T-helper 17 cell (primary cell): ENCODE measurements around the gene SYS1. TPM values are rescaled to one million over a fixed set of nuclear protein-coding genes. Genes with fewer than 3 reads are reported as not detected.
"Not testable (repeated sequence)": the region's sequence is repeated elsewhere in the genome, so short reads cannot be mapped to it uniquely, and the experiment has no call there.

Experiments
- ATAC-seq: fragments of 150-1000 bp; cut with Tn5 transposase; 2 replicates; pipeline ENCODE4 v1.10.0; 2021; ENCODE audit warnings: mild to moderate bottlenecking, moderate library complexity
- DNase-seq, 3 donors: peaks; one replicate each; pipeline versions ENCODE4 v3.0.0 to v3.0.0-alpha.2; 2020 to 2021
- H3K9me3 ChIP-seq: one replicate; pipeline ENCODE4 v1.7.0; 2013; ENCODE audit warnings: low read length, mild to moderate bottlenecking; ENCODE audit not compliant: control insufficient read depth, poor library complexity, severe bottlenecking
- H3K27ac Mint-ChIP-seq: one replicate; pipeline ENCODE4 v1.8.0; 2022; ENCODE audit warnings: mild to moderate bottlenecking, moderate library complexity, mixed read lengths
- H3K27me3 Mint-ChIP-seq: one replicate; pipeline ENCODE4 v1.8.0; 2022; ENCODE audit warnings: mixed read lengths
- H3K36me3 Mint-ChIP-seq: one replicate; pipeline ENCODE4 v1.8.0; 2022; ENCODE audit warnings: low read depth, mixed read lengths
- H3K4me1 Mint-ChIP-seq: one replicate; pipeline ENCODE4 v1.8.0; 2022; ENCODE audit warnings: mild to moderate bottlenecking, mixed read lengths
- H3K4me3 Mint-ChIP-seq: one replicate; pipeline ENCODE4 v1.8.0; 2022; ENCODE audit warnings: mild to moderate bottlenecking, moderate library complexity, mixed read lengths
- total RNA-seq, 4 donors: library from RNA in 2 of 4; stranded (reverse) in 2 of 4; gene quantifications; one replicate each; pipeline ENCODE4 v1.2.3 and lab custom pipeline; 2022 to 2026

SYS1 gene
- total RNA-seq, 2 donors from 2014 or later: 93.3 to 99.5 TPM

DNA sequence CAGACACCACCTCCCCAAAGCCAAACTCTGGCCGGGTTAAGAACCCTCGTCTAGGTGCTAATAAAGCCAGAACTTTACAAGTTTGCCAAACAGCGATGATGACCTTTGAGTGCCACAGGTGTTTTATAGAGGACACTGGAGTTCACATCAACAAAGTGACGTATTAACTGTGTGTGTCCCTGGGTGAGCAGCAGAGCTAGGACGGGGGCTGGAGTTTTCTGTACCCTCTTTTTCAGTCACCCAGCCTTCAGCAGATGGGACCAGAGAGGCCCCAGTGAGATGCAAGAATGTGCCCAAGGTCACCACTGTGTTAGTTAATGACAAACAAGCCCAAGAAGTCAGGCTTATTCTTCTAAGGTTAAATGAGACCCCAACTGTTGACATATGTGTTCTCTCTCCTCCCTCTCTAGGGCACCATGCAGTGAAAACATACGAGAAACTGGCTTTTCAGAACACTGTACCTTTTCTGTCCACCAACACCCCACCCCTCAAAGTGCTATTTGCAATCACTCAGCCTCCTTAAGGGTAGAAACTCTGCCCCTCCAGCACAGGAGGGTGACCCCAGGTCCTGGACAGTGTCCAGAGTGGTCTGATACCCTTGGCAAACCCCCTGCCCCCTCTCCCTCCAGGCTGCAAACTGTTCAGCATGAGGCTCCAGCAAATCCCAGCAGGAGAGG, 20.0 kb upstream of the SYS1 start:
- peaks cover 14% of the 10 kb centered on the region for H3K4me1 Mint-ChIP-seq

DNA sequence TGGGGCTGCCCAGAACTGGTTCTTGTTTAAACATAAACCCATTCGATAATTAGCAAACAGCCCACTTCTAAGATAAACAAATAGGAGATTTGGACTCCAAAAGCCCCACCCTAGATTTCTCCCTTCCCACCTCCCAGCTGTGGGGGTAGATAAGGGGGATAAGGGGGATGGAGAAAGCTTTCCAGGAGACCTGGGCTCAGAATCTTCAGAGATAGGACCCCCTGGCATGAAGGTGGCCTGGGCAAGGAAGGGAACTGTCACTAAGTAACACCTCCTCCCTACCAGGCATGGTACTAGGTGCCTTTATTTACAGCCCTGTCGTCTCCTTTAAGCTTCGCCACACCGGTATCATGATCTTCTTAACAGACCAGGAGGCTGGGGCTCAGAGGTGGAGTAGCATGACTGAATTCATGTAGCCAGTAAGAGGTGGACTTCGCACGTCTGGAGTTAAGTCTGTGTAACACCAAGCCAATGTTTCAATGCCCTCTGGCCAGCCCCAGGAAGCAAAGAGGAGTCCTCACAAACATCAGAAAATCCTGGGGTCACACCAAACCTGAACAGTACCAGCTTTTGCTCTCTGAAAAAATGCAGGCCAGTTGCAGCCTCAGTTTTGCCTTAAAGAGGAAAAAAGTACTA, 19.3 kb upstream of the SYS1 start:
- peaks cover 14% of the 10 kb centered on the region for H3K4me1 Mint-ChIP-seq
- H3K36me3 Mint-ChIP-seq: no peaks in the 10 kb centered on the region
- no peak overlapping the region for H3K27ac Mint-ChIP-seq
- no peak overlapping the region for H3K4me3 Mint-ChIP-seq
- ATAC-seq (no peak), DNase-seq (no peak)
- H3K27me3 Mint-ChIP-seq: no peaks in the 10 kb centered on the region
- no peaks in the 10 kb centered on the region for H3K9me3 ChIP-seq

More for the DNA sequence above, 20.0 kb upstream of the SYS1 start:
- Mint-ChIP-seq H3K27me3 (no peaks in the 10 kb centered on the region), H3K27ac (no peak overlapping the region), H3K4me3 (no peak overlapping the region), H3K36me3 (no peaks in the 10 kb centered on the region)
- no peak for ATAC-seq
- H3K9me3 ChIP-seq: no peaks in the 10 kb centered on the region
- no peak for DNase-seq

DNA sequence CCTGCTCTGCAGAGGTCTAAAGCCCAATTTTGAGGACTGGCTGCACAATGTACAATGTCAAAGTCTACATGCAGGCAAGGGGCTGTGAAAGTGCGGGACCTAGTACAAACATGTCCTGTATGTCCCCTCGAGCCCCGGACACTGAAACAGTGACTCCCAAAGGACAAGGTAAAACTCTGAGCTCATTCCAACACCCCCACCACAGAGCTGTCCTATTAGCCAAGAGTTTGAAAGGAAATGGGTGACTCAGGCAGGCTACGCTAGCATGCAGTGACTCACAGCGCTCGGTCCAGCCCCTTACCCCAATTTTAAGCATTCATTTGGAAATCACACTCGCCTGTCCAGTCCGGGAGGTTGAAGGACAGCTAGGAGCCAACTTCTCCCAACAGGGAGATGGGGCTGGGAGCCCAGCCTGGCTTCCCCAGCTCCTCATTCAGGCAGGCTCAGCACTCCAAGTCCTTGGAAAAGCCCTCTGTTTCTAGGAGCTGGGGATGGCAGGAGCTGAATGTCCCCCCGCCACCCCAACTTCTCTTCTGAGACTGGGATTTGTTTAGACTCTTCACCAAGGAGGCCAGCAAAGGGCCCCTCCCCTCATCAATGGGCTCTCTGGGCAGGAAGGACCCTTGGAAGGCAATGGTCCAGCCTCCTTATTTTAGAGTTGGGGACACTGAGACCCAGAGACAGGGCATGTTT, 18.6 kb upstream of the SYS1 start:
- H3K4me3 Mint-ChIP-seq: no peak overlapping the region
- no peaks in the 10 kb centered on the region for H3K27me3 Mint-ChIP-seq

DNA sequence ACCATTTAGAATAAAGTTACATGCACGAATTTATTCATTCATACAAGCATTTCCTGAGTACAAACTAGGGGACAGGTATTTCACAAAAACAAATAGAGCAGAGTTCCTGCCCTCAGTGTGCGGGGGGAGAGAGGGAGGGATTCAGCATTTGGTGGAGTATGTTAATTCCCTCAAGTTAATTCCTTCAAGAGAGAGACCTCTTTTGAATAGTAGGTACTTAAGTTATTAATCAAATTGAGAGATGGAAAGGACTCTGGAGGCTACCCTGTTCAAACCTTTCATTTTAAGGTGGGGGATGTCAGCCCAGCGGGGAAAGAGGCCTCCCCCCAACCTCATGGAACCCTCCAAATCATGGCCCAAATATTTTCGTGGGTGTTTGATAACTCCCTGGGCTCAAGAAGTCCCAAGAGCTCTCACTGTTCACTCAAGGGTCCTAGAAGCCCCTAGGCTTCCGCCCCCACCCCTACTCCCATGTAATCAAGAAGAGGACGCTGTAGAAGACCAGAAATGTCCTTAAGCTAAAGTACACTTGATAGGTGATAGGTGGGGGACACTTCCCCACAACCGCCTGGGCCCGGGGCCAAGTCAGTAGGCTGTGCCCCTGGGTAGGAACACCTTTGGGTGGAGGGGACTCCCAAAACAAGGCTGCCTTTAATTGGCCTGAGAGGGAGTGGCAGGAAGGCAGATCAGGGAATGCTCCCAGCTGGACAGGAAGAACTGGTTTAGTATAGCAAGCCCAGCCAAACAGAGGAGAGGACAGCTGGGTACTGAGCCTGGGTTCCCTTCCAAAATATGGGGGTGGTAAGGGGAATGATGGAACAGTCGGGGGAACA, 17.6 kb upstream of the SYS1 start:
- no peaks in the 10 kb centered on the region for H3K27me3 Mint-ChIP-seq
- peaks cover 14% of the 10 kb centered on the region for H3K4me1 Mint-ChIP-seq
- DNase-seq (no peak), ATAC-seq (no peak)
- no peaks in the 10 kb centered on the region for H3K36me3 Mint-ChIP-seq
- no peak overlapping the region for H3K27ac Mint-ChIP-seq
- H3K4me3 Mint-ChIP-seq: no peak overlapping the region
- no peaks in the 10 kb centered on the region for H3K9me3 ChIP-seq

More for the DNA sequence above, 18.6 kb upstream of the SYS1 start:
- Mint-ChIP-seq H3K27ac (no peak overlapping the region), H3K36me3 (no peaks in the 10 kb centered on the region), H3K4me1 (peaks cover 14% of the 10 kb centered on the region)
- ATAC-seq: no peak
- H3K9me3 ChIP-seq: no peaks in the 10 kb centered on the region
- DNase-seq: no peak

DNA sequence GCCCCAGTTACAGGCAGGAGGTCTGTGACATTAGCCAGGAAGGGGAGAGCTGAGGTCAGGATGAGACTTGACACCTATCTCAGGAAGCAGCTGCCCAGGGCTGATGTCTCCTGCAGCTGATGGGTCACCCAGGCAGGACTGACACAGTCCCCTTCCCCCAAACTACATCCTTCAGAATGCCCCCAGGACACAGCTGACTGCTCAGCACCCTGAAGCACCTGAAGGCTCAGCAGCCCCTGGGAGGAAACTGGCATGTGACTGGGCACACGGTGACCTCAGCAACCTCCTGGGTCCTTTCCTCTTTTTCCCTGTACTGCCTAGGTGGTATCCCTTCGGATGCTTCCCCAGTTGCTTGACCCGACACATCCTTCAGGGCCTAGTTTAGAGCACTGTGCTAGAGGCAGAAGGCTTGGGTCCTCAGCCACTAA, 16.7 kb upstream of the SYS1 start:
- H3K4me3 Mint-ChIP-seq: no peak overlapping the region
- peaks cover 14% of the 10 kb centered on the region for H3K4me1 Mint-ChIP-seq
- no peak for DNase-seq

DNA sequence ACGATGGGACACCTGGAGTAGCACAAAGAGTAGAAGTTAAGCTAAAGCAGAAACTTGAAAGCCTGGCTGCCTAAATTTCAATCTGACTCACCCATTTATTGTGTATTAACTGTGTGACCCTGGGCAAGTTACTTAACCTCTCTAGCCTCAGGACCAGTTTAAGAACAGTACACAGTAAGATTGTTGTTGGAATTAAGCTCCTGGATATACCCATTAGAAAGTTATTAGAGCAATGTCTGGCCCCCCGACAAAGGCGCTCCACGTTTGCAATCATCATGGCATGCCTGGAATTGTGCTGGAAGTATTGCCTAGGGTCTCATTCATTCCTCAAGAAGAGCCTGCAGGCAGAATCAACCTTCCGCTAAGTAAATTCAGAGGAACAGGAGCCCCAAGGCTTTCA, 16.1 kb upstream of the SYS1 start:
- H3K27ac Mint-ChIP-seq: peak overlapping the region; percentile 84
- ATAC-seq (no peak), DNase-seq (no peak)
- H3K27me3 Mint-ChIP-seq: no peaks in the 10 kb centered on the region
- H3K9me3 ChIP-seq: no peaks in the 10 kb centered on the region
- H3K4me3 Mint-ChIP-seq: peak overlapping the region; percentile 88
- H3K36me3 Mint-ChIP-seq: no peaks in the 10 kb centered on the region
- peaks cover 14% of the 10 kb centered on the region for H3K4me1 Mint-ChIP-seq

More for the DNA sequence above, 16.7 kb upstream of the SYS1 start:
- ATAC-seq: no peak
- Mint-ChIP-seq H3K27ac (no peak overlapping the region), H3K36me3 (no peaks in the 10 kb centered on the region), H3K27me3 (no peaks in the 10 kb centered on the region)
- H3K9me3 ChIP-seq: no peaks in the 10 kb centered on the region

DNA sequence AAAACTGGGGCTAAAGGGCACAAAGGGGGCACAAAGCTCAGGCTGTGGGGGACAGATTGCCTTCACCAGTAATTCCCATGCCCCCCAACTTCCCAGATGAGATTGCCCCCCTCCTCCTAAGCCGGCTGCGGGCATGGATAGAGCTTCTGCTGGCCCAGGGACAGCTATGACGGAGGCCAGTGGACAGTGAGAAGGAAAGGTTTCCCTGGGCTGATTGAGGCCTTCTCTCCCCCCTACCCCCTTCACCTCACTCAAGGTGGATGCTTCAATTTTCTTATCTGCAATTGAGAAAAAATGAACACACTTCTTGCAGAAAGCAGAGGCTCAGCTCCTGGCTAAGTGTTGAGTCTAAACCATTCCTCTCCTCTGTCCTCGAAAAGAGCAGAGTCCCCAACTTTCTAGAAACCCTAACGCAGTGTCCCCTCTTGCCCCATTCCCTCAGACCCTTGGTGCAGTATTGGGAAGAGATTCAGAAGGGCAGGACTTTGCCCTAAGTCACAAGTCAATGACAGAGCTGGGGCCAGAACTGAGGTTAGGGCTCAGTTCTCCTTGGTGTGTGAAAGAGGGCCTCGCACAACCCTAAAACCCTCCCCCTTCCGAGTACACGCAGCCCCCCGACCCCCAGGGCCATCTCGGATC, 15.5 kb upstream of the SYS1 start:
- H3K9me3 ChIP-seq: no peaks in the 10 kb centered on the region
- peak overlapping the region; percentile 84 for H3K27ac Mint-ChIP-seq
- H3K36me3 Mint-ChIP-seq: no peaks in the 10 kb centered on the region
- H3K4me1 Mint-ChIP-seq: peaks cover 14% of the 10 kb centered on the region
- H3K27me3 Mint-ChIP-seq: no peaks in the 10 kb centered on the region
- ATAC-seq (no peak), DNase-seq (no peak)
- H3K4me3 Mint-ChIP-seq: peak overlapping the region; percentile 88

DNA sequence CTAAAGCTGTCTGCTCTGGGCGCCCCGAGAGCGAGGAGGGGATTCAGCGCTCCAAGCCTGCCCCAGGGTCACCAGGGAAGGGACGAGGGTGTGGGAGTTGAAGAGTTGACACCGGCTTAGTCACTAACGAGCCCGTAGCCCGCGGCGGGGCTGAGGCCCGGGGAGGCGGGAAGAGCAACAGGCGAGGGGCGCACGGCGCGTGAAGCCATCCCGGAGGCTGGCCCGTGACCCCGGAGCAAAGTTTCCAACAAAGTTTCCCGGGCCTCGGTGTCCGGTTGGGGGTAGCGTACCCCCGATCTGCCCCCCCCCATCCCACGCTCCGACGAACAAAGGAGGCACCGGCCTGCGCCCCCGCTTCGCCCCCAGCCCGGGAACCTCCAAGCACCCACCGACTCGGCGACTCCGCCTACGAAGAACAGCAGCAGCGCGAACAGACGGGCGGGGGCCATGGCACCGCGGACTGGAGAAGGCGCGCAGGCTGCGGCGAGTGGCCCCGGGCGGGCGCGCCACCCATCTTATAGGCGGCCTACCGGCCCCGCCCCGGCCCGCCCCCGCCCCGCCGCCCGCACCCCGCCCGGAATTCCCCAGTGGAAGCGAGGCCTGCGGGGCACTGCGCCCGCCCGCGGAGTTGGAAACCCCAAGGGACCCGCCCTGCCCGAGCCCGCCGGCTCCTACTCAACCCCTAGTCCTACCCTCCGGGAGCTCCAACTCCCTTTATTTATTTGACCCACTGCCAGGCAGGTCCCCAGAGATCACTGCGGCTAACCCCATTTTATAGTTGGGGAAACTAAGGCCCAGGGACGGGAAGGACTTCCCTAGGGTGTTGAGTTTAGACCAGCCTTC, 14.8 kb upstream of the SYS1 start, which contains the start of gene SDC4:
SDC4 (minus strand) TSS at position 489 of the 843 bp plus-strand sequence; CDS start at position 449, 40 bp downstream.
- no peaks in the 10 kb centered on the region for H3K27me3 Mint-ChIP-seq
- peak; percentile 52 to 69 (median 68) for DNase-seq
- no peaks in the 10 kb centered on the region for H3K36me3 Mint-ChIP-seq
- H3K27ac Mint-ChIP-seq: peak within 1 kb of the TSS; percentile 84
- ATAC-seq: peak; percentile 93
- H3K4me1 Mint-ChIP-seq: peaks cover 14% of the 10 kb centered on the region
- H3K4me3 Mint-ChIP-seq: peak within 1 kb of the TSS; percentile 88
- no peaks in the 10 kb centered on the region for H3K9me3 ChIP-seq

DNA sequence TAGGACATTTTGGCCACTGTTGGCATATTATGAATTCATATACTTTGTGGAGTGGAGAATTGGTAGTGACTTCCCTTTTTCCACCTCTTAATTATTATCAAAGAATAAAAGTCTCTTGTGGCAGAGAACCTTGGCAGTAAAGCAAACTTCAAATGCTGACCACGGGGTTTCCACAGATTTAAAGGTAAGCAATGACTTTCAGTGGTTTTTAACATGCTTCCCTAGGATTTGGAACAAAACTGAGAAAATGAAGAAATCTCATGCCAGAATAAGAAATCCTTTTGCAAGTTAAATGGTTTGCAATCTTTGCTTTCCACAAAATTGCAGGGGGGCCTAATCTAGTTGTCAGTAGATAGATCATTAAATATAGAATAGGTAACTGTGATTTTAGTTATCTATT, 12.7 kb upstream of the SYS1 start:
- Mint-ChIP-seq H3K36me3 (no peaks in the 10 kb centered on the region), H3K4me1 (peaks cover 20% of the 10 kb centered on the region)

DNA sequence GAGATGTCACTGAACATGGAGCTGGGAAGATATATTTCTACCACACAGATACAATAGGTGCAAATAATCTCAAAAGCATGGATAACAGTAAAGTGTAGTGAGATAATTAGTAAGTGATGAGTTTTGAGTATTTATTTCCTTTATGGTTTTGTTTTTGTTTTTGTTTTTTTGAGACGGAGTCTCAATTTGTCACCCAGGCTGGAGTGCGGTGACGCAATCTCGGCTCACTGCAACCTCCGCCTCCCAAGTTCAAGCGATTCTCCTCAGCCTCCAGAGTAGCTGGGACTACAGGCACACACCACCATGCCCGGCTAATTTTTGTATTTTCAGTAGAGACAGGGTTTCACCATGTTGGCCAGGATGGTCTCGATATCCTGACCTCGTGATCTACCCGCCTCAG, 12.2 kb upstream of the SYS1 start:
- H3K36me3 Mint-ChIP-seq, H3K4me3 Mint-ChIP-seq, DNase-seq, H3K9me3 ChIP-seq, H3K27me3 Mint-ChIP-seq, H3K27ac Mint-ChIP-seq, ATAC-seq: not testable (repeated sequence)
- peaks cover 21% of the 10 kb centered on the region for H3K4me1 Mint-ChIP-seq

More for the DNA sequence above, 12.7 kb upstream of the SYS1 start:
- Mint-ChIP-seq H3K27me3 (no peaks in the 10 kb centered on the region), H3K4me3 (no peak overlapping the region), H3K27ac (no peak overlapping the region)
- no peaks in the 10 kb centered on the region for H3K9me3 ChIP-seq
- DNase-seq (no peak), ATAC-seq (no peak)

DNA sequence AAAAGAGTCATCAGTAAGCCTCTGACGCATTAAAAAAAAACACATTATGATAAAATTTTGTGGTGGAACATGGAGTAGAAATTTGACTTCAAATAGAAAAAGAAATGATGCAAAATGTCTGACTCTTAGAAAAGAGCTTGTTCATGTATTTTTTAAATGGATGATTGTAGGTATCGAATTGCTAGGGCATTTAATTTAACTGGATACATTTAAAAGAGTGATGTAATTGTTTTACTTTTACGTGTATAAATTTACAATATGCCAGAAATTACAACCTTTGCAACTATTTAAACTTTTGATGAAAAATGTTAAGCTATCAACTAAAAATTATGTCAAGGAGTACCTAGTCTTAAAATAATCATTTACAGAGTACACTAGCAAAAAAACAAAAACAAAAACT, 10.2 kb upstream of the SYS1 start:
- H3K9me3 ChIP-seq: no peaks in the 10 kb centered on the region
- Mint-ChIP-seq H3K27me3 (no peaks in the 10 kb centered on the region), H3K36me3 (no peaks in the 10 kb centered on the region), H3K27ac (no peak overlapping the region), H3K4me1 (peaks cover 16% of the 10 kb centered on the region), H3K4me3 (no peak overlapping the region)
- DNase-seq (no peak), ATAC-seq (no peak)

DNA sequence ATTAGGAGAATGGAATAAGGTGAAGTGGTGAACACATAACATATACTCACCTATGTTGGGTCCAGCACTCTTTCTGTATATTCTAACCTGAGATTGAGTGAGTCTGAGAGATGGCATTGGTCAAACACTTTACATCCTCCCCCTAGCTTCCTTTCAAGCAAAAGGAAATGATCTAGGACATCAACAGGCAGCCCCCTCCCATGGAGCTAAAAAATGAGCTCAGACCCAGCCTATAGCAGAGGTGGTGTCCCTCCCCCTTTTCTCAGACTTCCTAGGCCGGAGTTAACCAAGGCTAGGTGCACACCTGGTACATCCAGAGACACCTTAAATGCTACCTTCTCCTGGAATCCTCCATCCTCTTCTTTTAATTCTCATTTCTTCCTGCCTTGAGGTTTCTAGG, 9.2 kb upstream of the SYS1 start:
- Mint-ChIP-seq H3K36me3 (no peaks in the 10 kb centered on the region), H3K27ac (no peak overlapping the region), H3K27me3 (no peaks in the 10 kb centered on the region), H3K4me3 (no peak overlapping the region), H3K4me1 (peaks cover 17% of the 10 kb centered on the region)
- no peaks in the 10 kb centered on the region for H3K9me3 ChIP-seq
- no peak for ATAC-seq
- DNase-seq: no peak
